D721Med (cell line): ENCODE results near the gene CTNNA3.
"Not testable (repeated sequence)": the region's sequence is repeated elsewhere in the genome, so short reads cannot be mapped to it uniquely, and the experiment has no call there.

Experiments used
- DNase-seq: peaks from one replicate; pipeline ENCODE4 v3.0.0; 2011; ENCODE audit warnings: low spot score; ENCODE audit not compliant: insufficient read length
- FAIRE-seq: peaks from 2 replicates; lab custom pipeline; 2011; peaks lifted over from hg19 to GRCh38; lab: Jason Lieb, UNC
- TF ChIP-seq, protein P1 (sequence below): IDR thresholded peaks from 2 replicates; pipeline ENCODE4 v1.5.1; 2012; ENCODE audit warnings: mild to moderate bottlenecking, control low read depth; ENCODE audit not compliant: insufficient read depth; ENCODE audit errors: missing control alignments

Gene CTNNA3

GRCh38 chr10:67401711-67402110 is 294.3 kb downstream of the CTNNA3 start:
- TF ChIP-seq, protein P1, sequence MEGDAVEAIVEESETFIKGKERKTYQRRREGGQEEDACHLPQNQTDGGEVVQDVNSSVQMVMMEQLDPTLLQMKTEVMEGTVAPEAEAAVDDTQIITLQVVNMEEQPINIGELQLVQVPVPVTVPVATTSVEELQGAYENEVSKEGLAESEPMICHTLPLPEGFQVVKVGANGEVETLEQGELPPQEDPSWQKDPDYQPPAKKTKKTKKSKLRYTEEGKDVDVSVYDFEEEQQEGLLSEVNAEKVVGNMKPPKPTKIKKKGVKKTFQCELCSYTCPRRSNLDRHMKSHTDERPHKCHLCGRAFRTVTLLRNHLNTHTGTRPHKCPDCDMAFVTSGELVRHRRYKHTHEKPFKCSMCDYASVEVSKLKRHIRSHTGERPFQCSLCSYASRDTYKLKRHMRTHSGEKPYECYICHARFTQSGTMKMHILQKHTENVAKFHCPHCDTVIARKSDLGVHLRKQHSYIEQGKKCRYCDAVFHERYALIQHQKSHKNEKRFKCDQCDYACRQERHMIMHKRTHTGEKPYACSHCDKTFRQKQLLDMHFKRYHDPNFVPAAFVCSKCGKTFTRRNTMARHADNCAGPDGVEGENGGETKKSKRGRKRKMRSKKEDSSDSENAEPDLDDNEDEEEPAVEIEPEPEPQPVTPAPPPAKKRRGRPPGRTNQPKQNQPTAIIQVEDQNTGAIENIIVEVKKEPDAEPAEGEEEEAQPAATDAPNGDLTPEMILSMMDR: no peak
- no peak for FAIRE-seq
- no peak for DNase-seq

- not testable (repeated sequence) for FAIRE-seq, DNase-seq
These were observed 309.0 kb downstream of the CTNNA3 start for GRCh38 chr10:67386841-67387533.

GRCh38 chr10:67386260-67386659 is 309.7 kb downstream of the CTNNA3 start:
- FAIRE-seq (no peak), DNase-seq (no peak)
- TF ChIP-seq, protein P1: no peak

- TF ChIP-seq, protein P1: no peak
- FAIRE-seq: no peak
- DNase-seq: no peak
These were observed 310.4 kb downstream of the CTNNA3 start for GRCh38 chr10:67385566-67385965.

DNA sequence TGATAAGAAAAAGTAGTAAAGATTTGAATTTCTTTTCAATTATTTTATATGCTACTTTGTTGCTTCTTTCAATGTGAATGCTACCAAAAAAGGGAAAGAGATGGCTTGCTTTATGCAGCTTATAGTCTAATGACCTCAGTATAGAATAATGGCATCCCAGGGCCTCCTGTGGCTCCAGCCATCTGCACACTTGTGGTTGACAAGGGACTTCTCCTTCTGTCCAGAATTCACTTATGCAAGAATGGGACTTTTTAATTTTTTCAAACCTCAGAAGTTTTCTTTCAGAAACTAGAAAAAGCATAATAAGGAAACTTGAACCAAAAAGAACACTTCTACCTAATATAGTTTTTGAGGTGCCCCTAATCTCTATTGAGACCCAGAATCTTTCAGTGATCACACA is 310.9 kb downstream of the CTNNA3 start:
- FAIRE-seq (no peak), DNase-seq (no peak)
- TF ChIP-seq, protein P1: no peak

DNA sequence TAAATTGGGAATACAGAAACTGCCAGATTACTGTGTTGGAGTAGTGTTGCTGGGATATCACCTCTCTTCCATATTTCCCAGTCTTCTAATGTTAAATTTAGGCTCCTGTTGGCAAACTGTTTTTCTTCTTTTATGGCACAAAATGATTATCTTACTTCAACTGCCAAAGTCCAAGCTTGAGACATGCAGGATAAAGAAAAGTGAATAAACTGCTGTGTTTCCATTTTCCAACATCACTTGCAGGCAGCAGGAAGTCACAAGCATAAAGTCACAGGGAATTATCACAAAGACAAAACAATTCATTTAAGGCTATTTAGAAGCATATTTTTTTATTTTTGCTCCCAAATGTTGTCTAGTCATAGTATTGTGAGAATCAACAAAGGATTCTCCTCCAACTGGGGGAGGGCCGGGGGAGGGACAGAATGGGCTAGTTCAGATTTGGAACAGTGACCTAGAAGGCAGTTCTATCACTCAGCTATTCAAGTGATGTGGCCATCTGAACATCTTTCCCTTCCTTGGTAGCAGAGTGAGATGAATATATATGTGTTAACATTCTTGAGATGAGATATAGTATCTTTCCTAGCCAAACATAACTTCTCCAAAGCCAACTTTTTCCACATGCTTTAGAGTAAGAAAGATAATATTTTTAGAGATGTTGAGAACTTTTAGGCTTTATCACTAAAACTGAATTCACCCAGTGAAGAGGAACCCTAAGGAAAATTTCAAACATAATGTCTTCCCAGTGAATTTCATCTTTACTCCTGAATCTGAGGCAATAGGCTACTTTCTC is 364.7 kb downstream of the CTNNA3 start:
- FAIRE-seq: no peak
- DNase-seq: no peak
- TF ChIP-seq, protein P1: no peak

DNA sequence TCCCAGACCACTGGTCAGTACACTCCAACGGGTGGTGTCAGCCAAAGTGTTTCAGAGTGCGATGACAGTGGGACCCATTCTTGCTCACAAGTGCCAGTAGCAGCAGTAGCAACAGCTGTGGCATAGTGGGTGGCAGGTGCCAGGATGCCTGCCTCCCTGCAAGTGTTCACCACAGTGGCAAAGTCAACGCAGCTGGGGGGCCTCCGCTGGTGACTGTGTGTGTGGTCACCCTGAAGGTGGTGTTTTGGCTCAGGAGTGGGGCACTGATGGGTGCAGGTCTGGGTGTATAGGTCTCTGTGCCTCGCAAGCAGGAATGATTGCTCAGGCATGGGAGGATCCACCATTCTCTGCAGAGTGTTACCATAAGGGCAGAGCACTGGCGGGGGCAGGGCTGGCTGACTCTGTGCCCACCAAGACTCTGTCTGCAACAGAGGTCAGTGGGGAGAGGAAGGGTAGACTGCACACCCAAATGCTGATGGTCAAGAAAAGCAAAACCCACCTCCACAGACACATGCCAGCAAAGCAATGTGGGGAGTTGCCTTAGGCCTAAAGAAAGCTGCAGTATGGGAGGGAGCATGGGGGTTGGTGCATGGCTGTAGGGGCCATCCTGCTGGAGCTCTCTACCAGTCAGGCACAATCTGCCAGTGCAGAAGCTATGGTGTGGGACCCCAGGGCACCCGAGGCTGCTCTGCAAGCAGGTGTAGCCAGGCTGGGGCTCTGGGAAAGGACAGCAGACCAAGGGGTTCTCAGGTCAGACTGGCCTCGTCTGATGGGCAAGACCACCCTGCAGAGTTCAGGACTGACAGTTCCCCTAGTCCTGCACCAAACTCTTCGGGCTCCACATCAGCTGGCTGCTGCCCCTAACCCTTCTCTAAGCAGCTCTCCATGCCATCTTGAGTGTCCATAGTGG is 368.1 kb downstream of the CTNNA3 start:
- DNase-seq (no peak), FAIRE-seq (no peak)
- TF ChIP-seq, protein P1: no peak
